Liver (tissue), 9 donors: ENCODE results near the gene NRIP1. TPM values are rescaled to one million over a fixed set of nuclear protein-coding genes. Genes with fewer than 3 reads are reported as not detected.

Experiments
- DNase-seq: peaks from one replicate; pipeline ENCODE4 v3.0.0-alpha.2; 2017; ENCODE audit warnings: low spot score
- H3K27ac ChIP-seq, 2 donors: one replicate each; pipeline ENCODE4 v1.7.0; 2013; ENCODE audit warnings: inconsistent platforms in 2 of 2, low read length in 2 of 2, control low read depth in 1 of 2, low read depth in 1 of 2, mild to moderate bottlenecking in 1 of 2
- H3K27me3 ChIP-seq, 4 donors: one replicate each; pipeline versions ENCODE4 v1.6.1 to v1.7.0; 2013; ENCODE audit warnings: low read length in 3 of 4, inconsistent platforms in 1 of 4, mild to moderate bottlenecking in 1 of 4, moderate library complexity in 1 of 4; ENCODE audit not compliant: control insufficient read depth in 4 of 4, insufficient read depth in 4 of 4
- H3K36me3 ChIP-seq, 4 donors: one replicate each; pipeline versions ENCODE4 v1.6.1 to v1.7.0; 2013; ENCODE audit warnings: low read length in 3 of 4, mild to moderate bottlenecking in 3 of 4, low read depth in 1 of 4, moderate library complexity in 1 of 4; ENCODE audit not compliant: control insufficient read depth in 4 of 4, insufficient read depth in 3 of 4
- H3K4me1 ChIP-seq, 4 donors: one replicate each; pipeline versions ENCODE4 v1.6.1 to v1.7.0; 2013; ENCODE audit warnings: low read length in 3 of 4, mild to moderate bottlenecking in 3 of 4, moderate library complexity in 1 of 4; ENCODE audit not compliant: control insufficient read depth in 4 of 4, insufficient read depth in 4 of 4
- H3K4me3 ChIP-seq, 3 donors: one replicate each; pipeline versions ENCODE4 v1.6.1 to v1.7.0; 2013; ENCODE audit warnings: low read length in 3 of 3, control low read depth in 1 of 3, low read depth in 1 of 3, mild to moderate bottlenecking in 1 of 3
- H3K9ac ChIP-seq, 2 donors: one replicate each; pipeline ENCODE4 v1.7.0; 2013; ENCODE audit warnings: low read length in 2 of 2, mild to moderate bottlenecking in 2 of 2, moderate library complexity in 2 of 2, control low read depth in 1 of 2, low read depth in 1 of 2
- H3K9me3 ChIP-seq, 4 donors: one replicate each; pipeline versions ENCODE4 v1.6.1 to v1.7.0; 2013; ENCODE audit warnings: low read length in 3 of 4; ENCODE audit not compliant: control insufficient read depth in 4 of 4
- FOXA1 ChIP-seq: IDR thresholded peaks from 2 replicates; pipeline ENCODE4 v1.6.1; 2016; ENCODE audit warnings: antibody characterized with exemption
- FOXA2 ChIP-seq: IDR thresholded peaks from 2 replicates; pipeline ENCODE4 v1.6.1; 2016; ENCODE audit warnings: antibody characterized with exemption
- GABPA ChIP-seq, 2 donors: IDR thresholded peaks in 1 of 2; conservative IDR thresholded peaks in 1 of 2; 2 replicates each; pipeline ENCODE4 v1.6.1; 2016; ENCODE audit warnings: antibody characterized with exemption in 2 of 2, mild to moderate bottlenecking in 1 of 2, moderate library complexity in 1 of 2
- HNF4A ChIP-seq, 2 donors: conservative IDR thresholded peaks; 2 replicates each; pipeline ENCODE4 v1.6.1; 2016; ENCODE audit warnings: antibody characterized with exemption in 2 of 2, mild to moderate bottlenecking in 2 of 2
- HNF4G ChIP-seq: IDR thresholded peaks from 2 replicates; pipeline ENCODE4 v1.6.1; 2016; ENCODE audit warnings: antibody characterized with exemption
- JUND ChIP-seq, 2 donors: IDR thresholded peaks; 2 replicates each; pipeline ENCODE4 v1.6.1; 2016; ENCODE audit warnings: antibody characterized with exemption in 2 of 2
- NR2F2 ChIP-seq: IDR thresholded peaks from 2 replicates; pipeline ENCODE4 v1.6.1; 2016; ENCODE audit warnings: antibody characterized with exemption
- RAD21 ChIP-seq, 2 donors: IDR thresholded peaks; 2 replicates each; pipeline ENCODE4 v1.6.1; 2016; ENCODE audit warnings: antibody characterized with exemption in 2 of 2, mild to moderate bottlenecking in 2 of 2
- RXRA ChIP-seq, 2 donors: IDR thresholded peaks; 2 replicates each; pipeline ENCODE4 v1.6.1; 2017 to 2018; ENCODE audit warnings: antibody characterized with exemption in 2 of 2, mild to moderate bottlenecking in 1 of 2
- SP1 ChIP-seq: IDR thresholded peaks from 2 replicates; pipeline ENCODE4 v1.6.1; 2018; ENCODE audit warnings: antibody characterized with exemption, mild to moderate bottlenecking
- TAF1 ChIP-seq: conservative IDR thresholded peaks from 2 replicates; pipeline ENCODE4 v1.6.1; 2016; ENCODE audit warnings: antibody characterized with exemption, mild to moderate bottlenecking
- YY1 ChIP-seq: IDR thresholded peaks from 2 replicates; pipeline ENCODE4 v1.6.1; 2016; ENCODE audit warnings: antibody characterized with exemption, mild to moderate bottlenecking
- WGBS: extraction: QIAGEN DNeasy Blood & Tissue Kit; methylation state at CpG from one replicate; pipeline ENCODE4 v1.1.7; 2013; 5-methylcytosine and 5-hydroxymethylcytosine counted together
- polyA plus RNA-seq, 2 donors: library from polyadenylated mRNA; stranded (reverse) in 1 of 2; unstranded in 1 of 2; fragments of 200-250 nt in 1 of 2; fragments of >200 nt in 1 of 2; fragmentation: Nextera tagmentation in 1 of 2; extraction: Ambion mirVana in 1 of 2; gene quantifications; one replicate each; pipeline versions ENCODE4 v1.2.1 to v1.2.3, GENCODE V29; 2013 to 2015
- total RNA-seq, 2 donors: library from RNA; depleted of rRNA; stranded (reverse); fragments of >200 nt; gene quantifications; one replicate each; pipeline ENCODE4 v1.2.3, GENCODE V29; 2014
- TF ChIP-seq, protein P1 (sequence below): IDR thresholded peaks from 2 replicates; pipeline ENCODE4 v1.6.1; 2016; ENCODE audit warnings: antibody characterized with exemption, mild to moderate bottlenecking
- TF ChIP-seq, protein P2 (sequence below): IDR thresholded peaks from 2 replicates; pipeline ENCODE4 v1.6.1; 2016; ENCODE audit warnings: antibody characterized with exemption
- TF ChIP-seq, protein P3 (sequence below): fragments of 150-350 bp; IDR thresholded peaks from 2 replicates; pipeline ENCODE4 v1.5.1; 2017; ENCODE audit warnings: improper control_type of control experiment, low read depth, low read length; ENCODE audit not compliant: missing input control
- TF ChIP-seq, protein P4 (sequence below): IDR thresholded peaks from 2 replicates; pipeline ENCODE4 v1.6.1; 2016; ENCODE audit warnings: antibody characterized with exemption
- donor health status: healthy.
- donor health status: healthy.
- donor health status: healthy.
- donor health status: healthy.
- donor health status: healthy.

NRIP1 gene
- total and polyA plus RNA-seq, 4 donors: 3.8 to 28.4 (median 12.6) TPM

DNA sequence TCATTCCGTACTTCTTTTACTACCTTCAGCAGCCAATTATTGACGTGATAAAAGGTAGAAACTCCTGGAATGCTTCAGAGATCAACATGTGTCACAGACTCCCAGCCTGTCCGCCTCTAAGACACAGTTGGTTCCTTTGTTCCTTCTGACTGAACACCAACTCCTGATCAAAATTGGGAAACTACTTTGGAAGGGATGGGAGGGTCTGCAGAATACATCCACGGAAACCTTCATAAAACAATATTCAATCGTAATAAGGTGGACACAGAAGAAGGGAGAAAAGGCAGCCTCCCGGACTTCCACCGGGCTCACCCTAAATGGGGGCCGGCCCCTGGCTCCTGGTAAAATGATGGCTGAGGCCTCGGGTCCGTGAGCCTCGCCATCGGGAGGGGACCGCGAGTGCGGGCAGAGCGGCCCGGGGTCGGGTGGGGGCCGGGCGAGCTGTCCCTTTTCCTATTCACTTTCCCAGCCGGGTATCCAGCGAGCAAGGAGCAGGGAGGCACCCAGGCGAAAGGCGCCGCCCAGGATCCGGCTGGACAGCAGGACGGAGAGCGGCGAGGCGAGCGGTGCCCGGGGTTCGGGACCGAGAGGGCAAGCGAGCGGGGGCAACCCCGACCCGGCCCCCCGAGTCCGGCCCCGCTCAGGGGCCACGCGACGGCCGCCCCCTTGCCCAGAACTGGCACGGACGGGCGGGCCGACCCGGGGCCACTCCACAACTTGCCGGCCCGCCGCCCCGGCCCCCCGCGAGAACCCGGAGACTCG lies 805 bp downstream of the NRIP1 start:
- H3K9me3 ChIP-seq: no peaks in the 10 kb centered on the region
- H3K27me3 ChIP-seq: no peaks in the 10 kb centered on the region
- WGBS: under 1% methylated on average over 58 of the region's 58 CpGs
- peak overlapping the region; percentile 76 to 94 for H3K27ac ChIP-seq
- H3K9ac ChIP-seq: peak overlapping the region; percentile 79 to 94
- no peaks in the 10 kb centered on the region for H3K36me3 ChIP-seq
- H3K4me1 ChIP-seq: peaks cover 4 to 35% (median 20%) of the 10 kb centered on the region in 4 donors
- TF ChIP-seq, protein P1, sequence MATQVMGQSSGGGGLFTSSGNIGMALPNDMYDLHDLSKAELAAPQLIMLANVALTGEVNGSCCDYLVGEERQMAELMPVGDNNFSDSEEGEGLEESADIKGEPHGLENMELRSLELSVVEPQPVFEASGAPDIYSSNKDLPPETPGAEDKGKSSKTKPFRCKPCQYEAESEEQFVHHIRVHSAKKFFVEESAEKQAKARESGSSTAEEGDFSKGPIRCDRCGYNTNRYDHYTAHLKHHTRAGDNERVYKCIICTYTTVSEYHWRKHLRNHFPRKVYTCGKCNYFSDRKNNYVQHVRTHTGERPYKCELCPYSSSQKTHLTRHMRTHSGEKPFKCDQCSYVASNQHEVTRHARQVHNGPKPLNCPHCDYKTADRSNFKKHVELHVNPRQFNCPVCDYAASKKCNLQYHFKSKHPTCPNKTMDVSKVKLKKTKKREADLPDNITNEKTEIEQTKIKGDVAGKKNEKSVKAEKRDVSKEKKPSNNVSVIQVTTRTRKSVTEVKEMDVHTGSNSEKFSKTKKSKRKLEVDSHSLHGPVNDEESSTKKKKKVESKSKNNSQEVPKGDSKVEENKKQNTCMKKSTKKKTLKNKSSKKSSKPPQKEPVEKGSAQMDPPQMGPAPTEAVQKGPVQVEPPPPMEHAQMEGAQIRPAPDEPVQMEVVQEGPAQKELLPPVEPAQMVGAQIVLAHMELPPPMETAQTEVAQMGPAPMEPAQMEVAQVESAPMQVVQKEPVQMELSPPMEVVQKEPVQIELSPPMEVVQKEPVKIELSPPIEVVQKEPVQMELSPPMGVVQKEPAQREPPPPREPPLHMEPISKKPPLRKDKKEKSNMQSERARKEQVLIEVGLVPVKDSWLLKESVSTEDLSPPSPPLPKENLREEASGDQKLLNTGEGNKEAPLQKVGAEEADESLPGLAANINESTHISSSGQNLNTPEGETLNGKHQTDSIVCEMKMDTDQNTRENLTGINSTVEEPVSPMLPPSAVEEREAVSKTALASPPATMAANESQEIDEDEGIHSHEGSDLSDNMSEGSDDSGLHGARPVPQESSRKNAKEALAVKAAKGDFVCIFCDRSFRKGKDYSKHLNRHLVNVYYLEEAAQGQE: peak; percentile 65
- TF ChIP-seq HNF4G: no peak
- TF ChIP-seq, protein P2, sequence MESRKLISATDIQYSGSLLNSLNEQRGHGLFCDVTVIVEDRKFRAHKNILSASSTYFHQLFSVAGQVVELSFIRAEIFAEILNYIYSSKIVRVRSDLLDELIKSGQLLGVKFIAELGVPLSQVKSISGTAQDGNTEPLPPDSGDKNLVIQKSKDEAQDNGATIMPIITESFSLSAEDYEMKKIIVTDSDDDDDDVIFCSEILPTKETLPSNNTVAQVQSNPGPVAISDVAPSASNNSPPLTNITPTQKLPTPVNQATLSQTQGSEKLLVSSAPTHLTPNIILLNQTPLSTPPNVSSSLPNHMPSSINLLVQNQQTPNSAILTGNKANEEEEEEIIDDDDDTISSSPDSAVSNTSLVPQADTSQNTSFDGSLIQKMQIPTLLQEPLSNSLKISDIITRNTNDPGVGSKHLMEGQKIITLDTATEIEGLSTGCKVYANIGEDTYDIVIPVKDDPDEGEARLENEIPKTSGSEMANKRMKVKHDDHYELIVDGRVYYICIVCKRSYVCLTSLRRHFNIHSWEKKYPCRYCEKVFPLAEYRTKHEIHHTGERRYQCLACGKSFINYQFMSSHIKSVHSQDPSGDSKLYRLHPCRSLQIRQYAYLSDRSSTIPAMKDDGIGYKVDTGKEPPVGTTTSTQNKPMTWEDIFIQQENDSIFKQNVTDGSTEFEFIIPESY: no peak
- no peak for TF ChIP-seq SP1
- peak overlapping the region; percentile 63 to 96 (median 93) for H3K4me3 ChIP-seq
- peak; percentile 62 for DNase-seq

DNA sequence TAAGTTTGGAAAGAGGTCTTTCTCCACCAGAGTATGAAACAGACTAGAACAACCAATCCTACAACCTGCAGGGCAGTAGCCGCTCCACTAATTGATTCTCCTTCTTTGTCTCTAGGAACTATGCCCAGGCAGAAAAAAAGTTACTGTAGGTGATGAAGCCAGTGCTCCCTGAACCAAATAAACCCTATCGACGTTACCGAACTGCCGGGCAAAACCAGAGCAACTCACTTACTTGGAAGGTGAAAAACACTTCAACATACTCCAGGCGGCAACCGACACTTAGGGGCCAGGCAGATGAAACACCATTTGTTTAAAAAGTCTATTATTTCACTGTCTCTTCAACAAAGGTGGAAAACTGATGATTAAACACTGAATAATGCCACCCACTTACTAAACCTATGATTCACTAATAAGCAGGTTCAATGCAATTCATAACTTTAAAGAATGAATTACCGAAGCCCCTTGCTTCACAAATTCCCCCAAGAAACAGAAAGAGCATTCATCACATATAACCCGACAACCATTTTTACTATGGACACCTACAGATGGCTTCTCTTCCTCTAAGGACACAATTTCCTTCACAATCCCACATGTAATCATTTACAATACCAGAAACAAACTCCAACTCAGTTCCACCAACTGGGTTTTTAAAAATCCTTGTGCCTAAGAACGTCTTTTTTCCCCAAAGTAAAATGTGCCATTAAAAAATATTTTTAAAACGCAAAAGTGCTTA lies 1.6 kb downstream of the NRIP1 start:
- TF ChIP-seq TAF1: no peak
- no peak for TF ChIP-seq FOXA1
- TF ChIP-seq, protein P2: no peak
- TF ChIP-seq, protein P3, sequence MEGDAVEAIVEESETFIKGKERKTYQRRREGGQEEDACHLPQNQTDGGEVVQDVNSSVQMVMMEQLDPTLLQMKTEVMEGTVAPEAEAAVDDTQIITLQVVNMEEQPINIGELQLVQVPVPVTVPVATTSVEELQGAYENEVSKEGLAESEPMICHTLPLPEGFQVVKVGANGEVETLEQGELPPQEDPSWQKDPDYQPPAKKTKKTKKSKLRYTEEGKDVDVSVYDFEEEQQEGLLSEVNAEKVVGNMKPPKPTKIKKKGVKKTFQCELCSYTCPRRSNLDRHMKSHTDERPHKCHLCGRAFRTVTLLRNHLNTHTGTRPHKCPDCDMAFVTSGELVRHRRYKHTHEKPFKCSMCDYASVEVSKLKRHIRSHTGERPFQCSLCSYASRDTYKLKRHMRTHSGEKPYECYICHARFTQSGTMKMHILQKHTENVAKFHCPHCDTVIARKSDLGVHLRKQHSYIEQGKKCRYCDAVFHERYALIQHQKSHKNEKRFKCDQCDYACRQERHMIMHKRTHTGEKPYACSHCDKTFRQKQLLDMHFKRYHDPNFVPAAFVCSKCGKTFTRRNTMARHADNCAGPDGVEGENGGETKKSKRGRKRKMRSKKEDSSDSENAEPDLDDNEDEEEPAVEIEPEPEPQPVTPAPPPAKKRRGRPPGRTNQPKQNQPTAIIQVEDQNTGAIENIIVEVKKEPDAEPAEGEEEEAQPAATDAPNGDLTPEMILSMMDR: no peak
- no peak for TF ChIP-seq GABPA (IDR thresholded peaks at IDR 0.05 in 1 of 2, conservative IDR thresholded peaks at IDR 0.05 in 1 of 2)
- no peak for TF ChIP-seq NR2F2
- TF ChIP-seq JUND (IDR thresholded peaks at IDR 0.05): no peak
- peak in 1 of 2 donors; percentile 23 for TF ChIP-seq RXRA (IDR thresholded peaks at IDR 0.05)
- no peak for TF ChIP-seq HNF4G
- TF ChIP-seq FOXA2: no peak
- TF ChIP-seq HNF4A (conservative IDR thresholded peaks at IDR 0.05): peak in 1 of 2 donors; percentile 16
- TF ChIP-seq RAD21 (IDR thresholded peaks at IDR 0.05): peak in 1 of 2 donors; percentile 12
- TF ChIP-seq, protein P1: no peak
- TF ChIP-seq, protein P4, sequence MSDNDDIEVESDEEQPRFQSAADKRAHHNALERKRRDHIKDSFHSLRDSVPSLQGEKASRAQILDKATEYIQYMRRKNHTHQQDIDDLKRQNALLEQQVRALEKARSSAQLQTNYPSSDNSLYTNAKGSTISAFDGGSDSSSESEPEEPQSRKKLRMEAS: no peak
- peak; percentile 31 for TF ChIP-seq YY1
- TF ChIP-seq SP1: no peak
- no peak for DNase-seq
- H3K27me3 ChIP-seq: no peaks in the 10 kb centered on the region
- peak overlapping the region; percentile 76 to 94 for H3K27ac ChIP-seq
- H3K4me1 ChIP-seq: peaks cover 4 to 42% (median 22%) of the 10 kb centered on the region in 4 donors
- H3K4me3 ChIP-seq: peak overlapping the region; percentile 63 to 96 (median 93)
- peak overlapping the region; percentile 79 to 94 for H3K9ac ChIP-seq
- 4% methylated on average over 11 of the region's 11 CpGs for WGBS
- H3K9me3 ChIP-seq: no peaks in the 10 kb centered on the region
- H3K36me3 ChIP-seq: no peaks in the 10 kb centered on the region
